ENCODE measurements around the gene TBC1D10A.

TBC1D10A gene

DNA sequence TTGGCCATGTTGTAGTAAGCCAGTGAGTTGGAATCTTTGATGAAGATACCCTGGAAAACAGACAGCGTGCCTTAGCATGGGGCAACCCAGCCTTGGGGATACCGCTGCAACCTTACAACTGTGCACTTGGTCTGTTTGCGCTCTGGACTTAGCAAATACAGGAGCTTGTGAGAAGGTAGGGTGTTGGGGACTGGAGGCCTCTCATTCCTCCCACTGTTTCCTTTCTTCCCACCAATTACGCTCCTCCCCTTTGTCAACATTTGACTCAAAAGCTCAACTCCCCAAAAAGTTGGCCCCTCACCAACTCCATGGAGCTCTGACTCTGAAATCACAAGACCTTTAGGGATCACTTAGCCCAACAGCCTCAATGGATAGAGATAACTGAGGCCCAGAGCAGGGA lies 7.9 kb upstream of the TBC1D10A start:
- no peak overlapping the region for H3K4me3 ChIP-seq (replicated peaks; ENCODE audit: insufficient read depth, low read length)
- DNase-seq (ENCODE audit: low read depth in 1 of 2, low spot score in 1 of 2): no peak
- no peaks in the 10 kb centered on the region for H3K27me3 ChIP-seq (ENCODE audit: insufficient read depth, poor library complexity, severe bottlenecking)
- no peak overlapping the region for H3K27ac ChIP-seq (replicated peaks)
- no peak for TF ChIP-seq GABPA (IDR thresholded peaks at IDR 0.05; ENCODE audit: low read depth)
- TF ChIP-seq, protein P1, sequence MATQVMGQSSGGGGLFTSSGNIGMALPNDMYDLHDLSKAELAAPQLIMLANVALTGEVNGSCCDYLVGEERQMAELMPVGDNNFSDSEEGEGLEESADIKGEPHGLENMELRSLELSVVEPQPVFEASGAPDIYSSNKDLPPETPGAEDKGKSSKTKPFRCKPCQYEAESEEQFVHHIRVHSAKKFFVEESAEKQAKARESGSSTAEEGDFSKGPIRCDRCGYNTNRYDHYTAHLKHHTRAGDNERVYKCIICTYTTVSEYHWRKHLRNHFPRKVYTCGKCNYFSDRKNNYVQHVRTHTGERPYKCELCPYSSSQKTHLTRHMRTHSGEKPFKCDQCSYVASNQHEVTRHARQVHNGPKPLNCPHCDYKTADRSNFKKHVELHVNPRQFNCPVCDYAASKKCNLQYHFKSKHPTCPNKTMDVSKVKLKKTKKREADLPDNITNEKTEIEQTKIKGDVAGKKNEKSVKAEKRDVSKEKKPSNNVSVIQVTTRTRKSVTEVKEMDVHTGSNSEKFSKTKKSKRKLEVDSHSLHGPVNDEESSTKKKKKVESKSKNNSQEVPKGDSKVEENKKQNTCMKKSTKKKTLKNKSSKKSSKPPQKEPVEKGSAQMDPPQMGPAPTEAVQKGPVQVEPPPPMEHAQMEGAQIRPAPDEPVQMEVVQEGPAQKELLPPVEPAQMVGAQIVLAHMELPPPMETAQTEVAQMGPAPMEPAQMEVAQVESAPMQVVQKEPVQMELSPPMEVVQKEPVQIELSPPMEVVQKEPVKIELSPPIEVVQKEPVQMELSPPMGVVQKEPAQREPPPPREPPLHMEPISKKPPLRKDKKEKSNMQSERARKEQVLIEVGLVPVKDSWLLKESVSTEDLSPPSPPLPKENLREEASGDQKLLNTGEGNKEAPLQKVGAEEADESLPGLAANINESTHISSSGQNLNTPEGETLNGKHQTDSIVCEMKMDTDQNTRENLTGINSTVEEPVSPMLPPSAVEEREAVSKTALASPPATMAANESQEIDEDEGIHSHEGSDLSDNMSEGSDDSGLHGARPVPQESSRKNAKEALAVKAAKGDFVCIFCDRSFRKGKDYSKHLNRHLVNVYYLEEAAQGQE (IDR thresholded peaks at IDR 0.05; ENCODE audit: insufficient replicate concordance, low read depth): no peak
- no peak for TF ChIP-seq SPI1 (IDR thresholded peaks at IDR 0.05; ENCODE audit: borderline replicate concordance, low read depth)
- no peak for TF ChIP-seq POLR2AphosphoS5 (IDR thresholded peaks at IDR 0.05; ENCODE audit: low read depth)
- TF ChIP-seq, protein P2, sequence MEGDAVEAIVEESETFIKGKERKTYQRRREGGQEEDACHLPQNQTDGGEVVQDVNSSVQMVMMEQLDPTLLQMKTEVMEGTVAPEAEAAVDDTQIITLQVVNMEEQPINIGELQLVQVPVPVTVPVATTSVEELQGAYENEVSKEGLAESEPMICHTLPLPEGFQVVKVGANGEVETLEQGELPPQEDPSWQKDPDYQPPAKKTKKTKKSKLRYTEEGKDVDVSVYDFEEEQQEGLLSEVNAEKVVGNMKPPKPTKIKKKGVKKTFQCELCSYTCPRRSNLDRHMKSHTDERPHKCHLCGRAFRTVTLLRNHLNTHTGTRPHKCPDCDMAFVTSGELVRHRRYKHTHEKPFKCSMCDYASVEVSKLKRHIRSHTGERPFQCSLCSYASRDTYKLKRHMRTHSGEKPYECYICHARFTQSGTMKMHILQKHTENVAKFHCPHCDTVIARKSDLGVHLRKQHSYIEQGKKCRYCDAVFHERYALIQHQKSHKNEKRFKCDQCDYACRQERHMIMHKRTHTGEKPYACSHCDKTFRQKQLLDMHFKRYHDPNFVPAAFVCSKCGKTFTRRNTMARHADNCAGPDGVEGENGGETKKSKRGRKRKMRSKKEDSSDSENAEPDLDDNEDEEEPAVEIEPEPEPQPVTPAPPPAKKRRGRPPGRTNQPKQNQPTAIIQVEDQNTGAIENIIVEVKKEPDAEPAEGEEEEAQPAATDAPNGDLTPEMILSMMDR (IDR thresholded peaks at IDR 0.05; ENCODE audit: insufficient read depth, low read length): no peak

DNA sequence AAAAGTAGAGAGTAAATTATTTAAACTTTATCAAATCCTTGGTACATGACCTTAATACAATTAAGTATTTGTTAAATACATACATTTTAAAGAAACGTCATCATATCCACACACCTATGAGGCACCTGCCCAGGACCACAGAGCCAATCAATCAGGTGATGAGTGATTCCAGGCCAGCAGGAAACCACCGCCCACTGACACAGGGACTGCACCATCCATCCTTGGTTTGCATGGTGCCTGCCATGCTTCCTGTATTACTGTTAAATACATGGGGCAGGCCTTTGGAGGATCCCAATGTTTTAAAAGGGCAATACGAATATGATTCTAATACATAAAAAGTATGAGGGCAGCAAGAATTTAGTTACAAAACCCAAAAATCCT lies 7.0 kb upstream of the TBC1D10A start:
- H3K4me3 ChIP-seq (replicated peaks; ENCODE audit: insufficient read depth, low read length): no peak overlapping the region
- H3K27ac ChIP-seq (replicated peaks): no peak overlapping the region
- DNase-seq (ENCODE audit: low read depth in 1 of 2, low spot score in 1 of 2): no peak
- no peaks in the 10 kb centered on the region for H3K27me3 ChIP-seq (ENCODE audit: insufficient read depth, poor library complexity, severe bottlenecking)
- TF ChIP-seq, protein P1 (IDR thresholded peaks at IDR 0.05; ENCODE audit: insufficient replicate concordance, low read depth): no peak
- no peak for TF ChIP-seq GABPA (IDR thresholded peaks at IDR 0.05; ENCODE audit: low read depth)
- TF ChIP-seq POLR2AphosphoS5 (IDR thresholded peaks at IDR 0.05; ENCODE audit: low read depth): no peak
- TF ChIP-seq SPI1 (IDR thresholded peaks at IDR 0.05; ENCODE audit: borderline replicate concordance, low read depth): no peak
- TF ChIP-seq, protein P2 (IDR thresholded peaks at IDR 0.05; ENCODE audit: insufficient read depth, low read length): no peak

DNA sequence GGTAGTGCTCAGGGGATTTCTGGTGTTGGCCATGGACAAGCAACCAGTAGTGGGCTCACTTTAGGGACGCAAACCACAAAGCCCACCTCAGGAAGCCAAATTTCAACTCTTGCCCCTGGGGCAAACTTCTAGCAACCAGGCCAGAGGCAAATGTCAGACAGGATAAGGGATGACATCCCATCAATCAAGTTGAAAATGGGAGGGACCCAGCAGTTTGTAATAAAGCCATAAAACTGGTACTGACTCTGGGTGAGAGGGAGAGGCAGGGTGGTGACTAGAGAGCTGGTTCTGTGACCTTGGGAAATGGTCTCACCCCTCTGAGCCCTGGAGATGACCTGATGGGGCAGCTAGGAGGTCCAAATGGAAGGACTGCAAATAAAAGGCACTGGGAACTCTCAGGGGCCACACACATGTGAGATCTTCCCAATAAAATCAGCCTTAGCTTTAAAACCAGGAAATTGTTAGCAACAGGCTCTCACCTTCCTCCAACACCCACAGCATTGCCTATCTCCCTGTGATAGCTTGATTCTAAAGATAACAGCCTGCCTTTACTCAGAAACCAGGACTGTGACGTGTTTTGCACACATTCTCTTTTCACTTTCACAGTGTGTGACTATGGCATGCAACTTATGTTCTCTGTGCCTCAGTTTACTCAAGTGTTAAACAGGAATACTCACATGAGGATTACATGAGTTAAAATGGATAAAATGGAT lies 6.4 kb upstream of the TBC1D10A start:
- no peak overlapping the region for H3K4me3 ChIP-seq (replicated peaks; ENCODE audit: insufficient read depth, low read length)
- TF ChIP-seq, protein P2 (IDR thresholded peaks at IDR 0.05; ENCODE audit: insufficient read depth, low read length): no peak
- DNase-seq (ENCODE audit: low read depth in 1 of 2, low spot score in 1 of 2): no peak
- no peaks in the 10 kb centered on the region for H3K27me3 ChIP-seq (ENCODE audit: insufficient read depth, poor library complexity, severe bottlenecking)
- no peak overlapping the region for H3K27ac ChIP-seq (replicated peaks)

DNA sequence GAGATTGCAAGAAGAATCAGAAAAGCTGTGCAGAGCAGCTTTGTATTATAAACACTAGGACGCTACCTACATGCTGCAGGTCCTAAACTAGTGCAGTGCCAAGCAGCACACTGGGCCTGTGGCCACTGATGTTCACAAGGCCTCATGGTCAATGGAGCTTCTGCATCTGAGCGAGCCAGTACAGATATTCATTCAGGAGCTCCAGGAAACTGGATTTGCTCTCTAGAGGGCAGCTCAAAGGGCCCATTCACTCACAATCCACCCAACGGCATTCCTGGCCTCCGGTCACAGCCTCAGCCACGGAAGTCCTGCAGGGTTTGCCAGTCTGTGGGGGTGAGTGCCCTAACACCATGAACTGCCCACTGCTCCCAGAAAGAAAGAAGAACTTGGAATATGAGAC lies 5.8 kb upstream of the TBC1D10A start:
- Histone ChIP-seq H3K27me3 (ENCODE audit: insufficient read depth, poor library complexity, severe bottlenecking) (no peaks in the 10 kb centered on the region), H3K4me3 (replicated peaks; ENCODE audit: insufficient read depth, low read length) (no peak overlapping the region), H3K27ac (replicated peaks) (no peak overlapping the region)
- no peak for TF ChIP-seq POLR2AphosphoS5 (IDR thresholded peaks at IDR 0.05; ENCODE audit: low read depth)
- no peak for DNase-seq (ENCODE audit: low read depth in 1 of 2, low spot score in 1 of 2)
